Limb (tissue), 2 donors: ENCODE measurements around the gene SIX4.
"Not testable (repeated sequence)": the region's sequence is repeated elsewhere in the genome, so short reads cannot be mapped to it uniquely, and the experiment has no call there.

Experiments
- DNase-seq, 2 donors: peaks; one replicate each; pipeline ENCODE4 v3.0.0-alpha.2; 2016; ENCODE audit errors: extremely low spot score in 2 of 2

SIX4 gene

GRCh38 chr14:60723907-60724618 lies at the start of gene SIX4:
TSS of gene SIX4 (minus strand) at chr14:60724351. CDS start at chr14:60724074, 277 bp downstream.
- DNase-seq: peak; percentile 76 to 83

GRCh38 chr14:60773558-60773957 lies 49.4 kb upstream of the SIX4 start:
- no peak for DNase-seq

- DNase-seq: no peak
These were observed 47.0 kb upstream of the SIX4 start for GRCh38 chr14:60771117-60771516.

GRCh38 chr14:60768602-60769001 lies 44.5 kb upstream of the SIX4 start:
- no peak for DNase-seq

GRCh38 chr14:60760644-60761364 lies 36.7 kb upstream of the SIX4 start:
- no peak for DNase-seq

- DNase-seq: no peak
These were observed 36.1 kb upstream of the SIX4 start for GRCh38 chr14:60760209-60760608.

GRCh38 chr14:60758885-60759284 lies 34.7 kb upstream of the SIX4 start:
- peak in 1 of 2 donors; percentile 51 for DNase-seq

GRCh38 chr14:60757567-60758002 lies 33.4 kb upstream of the SIX4 start:
- DNase-seq: peak in 1 of 2 donors; percentile 26

- DNase-seq: no peak
These were observed 32.7 kb upstream of the SIX4 start for GRCh38 chr14:60756847-60757246.

- DNase-seq: no peak
These were observed 29.3 kb upstream of the SIX4 start for GRCh38 chr14:60753264-60754119.

GRCh38 chr14:60744566-60744965 lies 20.4 kb upstream of the SIX4 start:
- no peak for DNase-seq

- DNase-seq: no peak
These were observed 14.8 kb upstream of the SIX4 start for GRCh38 chr14:60738843-60739508.

- DNase-seq: no peak
These were observed 12.3 kb upstream of the SIX4 start for GRCh38 chr14:60736494-60736893.

- DNase-seq: no peak
These were observed 11.3 kb upstream of the SIX4 start for GRCh38 chr14:60735416-60735815.

GRCh38 chr14:60734465-60735242 lies 10.5 kb upstream of the SIX4 start, which contains the start of gene MNAT1:
TSS of gene MNAT1 (plus strand) at chr14:60734761. CDS start at chr14:60734863, 102 bp downstream.
- peak; percentile 81 to 91 for DNase-seq

GRCh38 chr14:60732840-60733483 lies 8.8 kb upstream of the SIX4 start:
- DNase-seq: no peak

- not testable (repeated sequence) for DNase-seq
These were observed 7.1 kb upstream of the SIX4 start for GRCh38 chr14:60731291-60731690.

- DNase-seq: peak in 1 of 2 donors; percentile 76
These were observed 840 bp downstream of the SIX4 start for GRCh38 chr14:60723116-60723906.
